Measurements from ENCODE around the gene BRWD1. TPM values are rescaled to one million over a fixed set of nuclear protein-coding genes. Genes with fewer than 3 reads are reported as not detected.
A peak's percentile ranks its signal among the peaks of the same experiment; 100 is the strongest.

BRWD1 gene
- polyA plus RNA-seq, 3 donors, result 12.1 to 16.8 (median 12.7) TPM

DNA sequence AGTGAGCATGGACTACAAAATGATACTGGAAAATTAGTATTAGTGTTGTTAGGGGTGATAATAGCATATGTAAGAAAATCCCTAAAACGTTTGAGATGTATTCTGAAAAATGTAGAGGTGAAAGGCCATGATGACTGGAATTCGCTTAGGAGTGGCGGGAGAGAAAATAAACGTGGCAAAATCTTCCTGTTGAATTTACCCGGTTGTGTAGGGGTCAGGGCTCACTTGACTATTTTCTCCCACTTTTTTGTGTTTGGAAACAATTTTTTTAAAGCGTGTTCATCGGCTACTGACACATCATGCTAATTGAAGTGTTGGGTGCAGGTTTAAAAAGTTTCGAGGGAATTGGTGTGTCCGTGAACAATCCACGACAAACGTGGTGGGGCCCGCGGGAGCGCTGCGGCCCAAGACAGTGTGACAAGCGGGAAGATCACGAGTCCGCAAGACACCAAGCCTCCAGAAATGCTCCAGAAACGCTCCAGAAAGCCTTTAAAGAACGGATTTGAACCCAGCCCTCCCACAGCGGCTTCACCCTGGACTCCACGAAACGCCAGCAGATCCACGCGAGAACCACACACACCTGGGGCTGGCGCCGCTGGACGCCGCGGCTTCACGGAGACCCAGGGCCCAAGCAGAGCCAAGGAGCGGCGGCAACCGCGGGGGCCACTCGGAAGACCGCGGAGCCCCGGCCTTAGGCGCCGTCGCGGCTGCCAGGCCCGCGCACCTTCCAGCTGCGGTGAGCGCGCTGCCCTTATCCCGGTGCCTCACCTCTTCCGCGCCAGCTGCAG, 130.8 kb downstream of the BRWD1 start:
- DNase-seq, result peak in 1 of 3 donors; percentile 3
- no peaks in the 10 kb centered on the region for H3K9me3 ChIP-seq (replicated peaks in 1 of 2; ENCODE audit: control insufficient read depth in 1 of 2, insufficient read depth in 1 of 2, low read length in 2 of 2)
- H4K20me1 ChIP-seq (ENCODE audit: insufficient read depth, low read length), result no peaks in the 10 kb centered on the region
- WGBS (ENCODE audit: insufficient coverage), result under 1% methylated on average over 50 of the region's 51 CpGs
- H3K9ac ChIP-seq (ENCODE audit: insufficient read depth, low read length, poor library complexity, severe bottlenecking), result peak overlapping the region; percentile 95
- peaks cover 10 to 22% of the 10 kb centered on the region in 2 donors for H3K4me1 ChIP-seq (ENCODE audit: control insufficient read depth in 1 of 2, insufficient read depth in 2 of 2, low read length in 2 of 2)
- H3K36me3 ChIP-seq (replicated peaks in 1 of 2; ENCODE audit: control insufficient read depth in 1 of 2, insufficient read depth in 2 of 2, low read length in 2 of 2), result peaks cover 5 to 14% of the 10 kb centered on the region in 2 donors
- intact Hi-C loops (cut with micrococcal nuclease), result no loop called here
- H3K27ac ChIP-seq (ENCODE audit: low read depth in 1 of 2, low read length in 2 of 2), result peak overlapping the region; percentile 89 to 97
- H3K4me3 ChIP-seq (replicated peaks in 1 of 3; ENCODE audit: low read depth in 2 of 3, low read length in 3 of 3), result peak overlapping the region; percentile 75 to 96 (median 86)
- H3K79me2 ChIP-seq (ENCODE audit: insufficient read depth, low read length), result peaks cover 27% of the 10 kb centered on the region
- Mint-ChIP-seq H3K4me3 (peak overlapping the region; percentile 97 to 98), H3K4me1 (peaks cover 31% of the 10 kb centered on the region), H3K27ac (peak overlapping the region; percentile 91 to 97 (median 96)), H3K36me3 (peaks cover 20 to 22% of the 10 kb centered on the region in 2 donors), H3K9me3 (no peaks in the 10 kb centered on the region), H3K27me3 (ENCODE audit: low read depth in 3 of 3) (peaks cover 0 to 1% (median 0%) of the 10 kb centered on the region in 3 donors)
- H2AFZ ChIP-seq (ENCODE audit: insufficient read depth, low read depth, low read length, poor library complexity, severe bottlenecking), result peak overlapping the region; percentile 94
- H3K4me2 ChIP-seq (replicated peaks; ENCODE audit: extremely low read depth, low read length, poor library complexity, severe bottlenecking), result peak overlapping the region; percentile 84
- TF ChIP-seq, protein P1, sequence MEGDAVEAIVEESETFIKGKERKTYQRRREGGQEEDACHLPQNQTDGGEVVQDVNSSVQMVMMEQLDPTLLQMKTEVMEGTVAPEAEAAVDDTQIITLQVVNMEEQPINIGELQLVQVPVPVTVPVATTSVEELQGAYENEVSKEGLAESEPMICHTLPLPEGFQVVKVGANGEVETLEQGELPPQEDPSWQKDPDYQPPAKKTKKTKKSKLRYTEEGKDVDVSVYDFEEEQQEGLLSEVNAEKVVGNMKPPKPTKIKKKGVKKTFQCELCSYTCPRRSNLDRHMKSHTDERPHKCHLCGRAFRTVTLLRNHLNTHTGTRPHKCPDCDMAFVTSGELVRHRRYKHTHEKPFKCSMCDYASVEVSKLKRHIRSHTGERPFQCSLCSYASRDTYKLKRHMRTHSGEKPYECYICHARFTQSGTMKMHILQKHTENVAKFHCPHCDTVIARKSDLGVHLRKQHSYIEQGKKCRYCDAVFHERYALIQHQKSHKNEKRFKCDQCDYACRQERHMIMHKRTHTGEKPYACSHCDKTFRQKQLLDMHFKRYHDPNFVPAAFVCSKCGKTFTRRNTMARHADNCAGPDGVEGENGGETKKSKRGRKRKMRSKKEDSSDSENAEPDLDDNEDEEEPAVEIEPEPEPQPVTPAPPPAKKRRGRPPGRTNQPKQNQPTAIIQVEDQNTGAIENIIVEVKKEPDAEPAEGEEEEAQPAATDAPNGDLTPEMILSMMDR (IDR thresholded peaks at IDR 0.05), result no peak
- no peaks in the 10 kb centered on the region for H3K27me3 ChIP-seq (ENCODE audit: control insufficient read depth in 2 of 2, insufficient read depth in 2 of 2, low read length in 2 of 2)

DNA sequence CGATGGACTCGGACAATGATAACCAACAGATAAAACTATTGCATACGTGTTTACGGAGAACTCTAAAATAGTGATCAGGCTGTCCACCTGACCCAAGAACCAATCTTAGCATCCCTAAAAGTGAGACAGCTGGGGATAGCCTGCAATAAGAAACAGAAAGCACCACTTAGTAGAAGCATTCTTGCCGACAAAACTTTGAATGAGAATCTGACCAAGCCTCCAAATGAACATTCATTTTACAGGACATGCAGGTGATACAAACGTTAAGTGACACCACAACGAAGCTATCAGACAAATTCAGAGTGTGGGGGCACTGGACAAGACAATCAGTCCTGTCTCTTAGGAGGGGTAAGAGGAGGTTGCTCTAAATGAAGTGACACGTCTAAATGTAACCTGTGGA, 131.4 kb downstream of the BRWD1 start:
- H3K27ac Mint-ChIP-seq, result peak overlapping the region in 1 of 7 donors; percentile 97
- intact Hi-C loops (cut with micrococcal nuclease), result no loop called here
- H3K36me3 ChIP-seq (replicated peaks in 1 of 2; ENCODE audit: control insufficient read depth in 1 of 2, insufficient read depth in 2 of 2, low read length in 2 of 2), result peaks cover 5 to 19% of the 10 kb centered on the region in 2 donors
- WGBS (ENCODE audit: insufficient coverage), result 61% methylated on average over 3 of the region's 8 CpGs
- H3K4me1 ChIP-seq (ENCODE audit: control insufficient read depth in 1 of 2, insufficient read depth in 2 of 2, low read length in 2 of 2), result peaks cover 10 to 22% of the 10 kb centered on the region in 2 donors
- H2AFZ ChIP-seq (ENCODE audit: insufficient read depth, low read depth, low read length, poor library complexity, severe bottlenecking), result no peak overlapping the region
- peaks cover 0 to 1% (median 0%) of the 10 kb centered on the region in 3 donors for H3K27me3 Mint-ChIP-seq (ENCODE audit: low read depth in 3 of 3)
- TF ChIP-seq, protein P1 (IDR thresholded peaks at IDR 0.05), result no peak
- no peaks in the 10 kb centered on the region for H3K9me3 Mint-ChIP-seq
- no peaks in the 10 kb centered on the region for H3K27me3 ChIP-seq (ENCODE audit: control insufficient read depth in 2 of 2, insufficient read depth in 2 of 2, low read length in 2 of 2)
- peaks cover 21 to 23% of the 10 kb centered on the region in 2 donors for H3K36me3 Mint-ChIP-seq
- H3K4me2 ChIP-seq (replicated peaks; ENCODE audit: extremely low read depth, low read length, poor library complexity, severe bottlenecking), result peak overlapping the region; percentile 84
- peak overlapping the region in 1 of 3 experiments; percentile 96 for H3K4me3 ChIP-seq (replicated peaks in 1 of 3; ENCODE audit: low read depth in 2 of 3, low read length in 3 of 3)
- H4K20me1 ChIP-seq (ENCODE audit: insufficient read depth, low read length), result no peaks in the 10 kb centered on the region
- H3K79me2 ChIP-seq (ENCODE audit: insufficient read depth, low read length), result peaks cover 27% of the 10 kb centered on the region
- H3K27ac ChIP-seq (ENCODE audit: low read depth in 1 of 2, low read length in 2 of 2), result no peak overlapping the region
- no peaks in the 10 kb centered on the region for H3K9me3 ChIP-seq (replicated peaks in 1 of 2; ENCODE audit: control insufficient read depth in 1 of 2, insufficient read depth in 1 of 2, low read length in 2 of 2)
- no peak for DNase-seq
- peaks cover 31% of the 10 kb centered on the region for H3K4me1 Mint-ChIP-seq
- H3K4me3 Mint-ChIP-seq, result peak overlapping the region; percentile 97 to 98
- no peak overlapping the region for H3K9ac ChIP-seq (ENCODE audit: insufficient read depth, low read length, poor library complexity, severe bottlenecking)

All from CD14-positive monocyte (primary cell).